ENCODE data around the gene TBC1D20. TPM values are rescaled to one million over a fixed set of nuclear protein-coding genes. Genes with fewer than 3 reads are reported as not detected.

The TBC1D20 gene
- total RNA-seq, 1 experiment from 2014 or later: 32.3 TPM

- intact Hi-C loops (cut with micrococcal nuclease): no loop called here
- Histone ChIP-seq H3K36me3 (ENCODE audit: control insufficient read depth in 1 of 2, insufficient read depth in 2 of 2, low read length in 2 of 2) (peaks cover 16 to 42% of the 10 kb centered on the region in 2 experiments), H4K20me1 (ENCODE audit: insufficient read depth) (no peaks in the 10 kb centered on the region), H3K4me2 (ENCODE audit: low read length) (no peak overlapping the region), H3K4me3 (replicated peaks in 1 of 2; ENCODE audit: low read depth in 1 of 2, low read length in 2 of 2) (no peak overlapping the region), H2AFZ (ENCODE audit: low read depth, low read length, poor library complexity, severe bottlenecking) (no peak overlapping the region), H3K9ac (ENCODE audit: low read length) (no peak overlapping the region), H3K9me3 (ENCODE audit: control insufficient read depth in 1 of 2, insufficient read depth in 1 of 2, low read depth in 1 of 2, low read length in 2 of 2) (no peaks in the 10 kb centered on the region), H3K9me2 (ENCODE audit: insufficient read depth) (no peaks in the 10 kb centered on the region), H3K79me2 (ENCODE audit: insufficient read depth, low read length) (peaks cover 19% of the 10 kb centered on the region), H3K4me1 (ENCODE audit: control insufficient read depth in 1 of 2, insufficient read depth in 2 of 2, low read length in 2 of 2) (no peaks in the 10 kb centered on the region), H3K27me3 (ENCODE audit: insufficient read depth, low read length) (no peaks in the 10 kb centered on the region), H3K27ac (ENCODE audit: low read depth, low read length) (no peak overlapping the region)
- POLR2A ChIA-PET: interaction anchor here (19.5 kb wide), 1 partner anchor 15 kb away, joined by 639 read pairs; the partner anchor contains the start of gene TRIB3
- RAD21 ChIA-PET (ENCODE audit: low non-redundant PET in 1 of 2, low total read pairs in 2 of 2, uncharacterized antibody in 2 of 2, unreplicated experiment in 2 of 2): no interaction called here
- DNase-seq (ENCODE audit: low read depth, low spot score): no peak
- no peak for ATAC-seq
- no TSS peak for BruUV-seq (replicated peaks)
- CTCF ChIA-PET: no interaction called here
- no peak for TF ChIP-seq ZFX (IDR thresholded peaks at IDR 0.05)
- no peak for TF ChIP-seq CTCF (IDR thresholded peaks at IDR 0.05 in 2 of 3, conservative IDR thresholded peaks at IDR 0.05 in 1 of 3; ENCODE audit: borderline replicate concordance in 1 of 3, insufficient read depth in 1 of 3, low read depth in 2 of 3, low read length in 2 of 3)
- TF ChIP-seq EZH2phosphoT487 (IDR thresholded peaks at IDR 0.05; ENCODE audit: borderline replicate concordance): no peak
- no peak for TF ChIP-seq EZH2 (IDR thresholded peaks at IDR 0.05)
- no peak for TF ChIP-seq ZBTB33 (IDR thresholded peaks at IDR 0.05; ENCODE audit: extremely low read depth, insufficient replicate concordance, low read length)
- TF ChIP-seq SRF (IDR thresholded peaks at IDR 0.05; ENCODE audit: low read depth): no peak
- TF ChIP-seq CEBPB (IDR thresholded peaks at IDR 0.05; ENCODE audit: low read depth): no peak
- TF ChIP-seq CBX3 (IDR thresholded peaks at IDR 0.05; ENCODE audit: low read depth): no peak
- no peak for TF ChIP-seq EGR1 (IDR thresholded peaks at IDR 0.05; ENCODE audit: low read depth)
- TF ChIP-seq RAD21 (IDR thresholded peaks at IDR 0.05; ENCODE audit: low read depth): no peak
These were observed 73.1 kb downstream of the TBC1D20 start for GRCh38 chr20:389220-389619.
